ENCODE data around the gene DOCK4. TPM values are rescaled to one million over a fixed set of nuclear protein-coding genes. Genes with fewer than 3 reads are reported as not detected.
A peak's percentile ranks its signal among the peaks of the same experiment; 100 is the strongest.

DOCK4 gene
- total and polyA plus RNA-seq, 5 donors from 2014 or later: 0.44 TPM; not detected in 4

DNA sequence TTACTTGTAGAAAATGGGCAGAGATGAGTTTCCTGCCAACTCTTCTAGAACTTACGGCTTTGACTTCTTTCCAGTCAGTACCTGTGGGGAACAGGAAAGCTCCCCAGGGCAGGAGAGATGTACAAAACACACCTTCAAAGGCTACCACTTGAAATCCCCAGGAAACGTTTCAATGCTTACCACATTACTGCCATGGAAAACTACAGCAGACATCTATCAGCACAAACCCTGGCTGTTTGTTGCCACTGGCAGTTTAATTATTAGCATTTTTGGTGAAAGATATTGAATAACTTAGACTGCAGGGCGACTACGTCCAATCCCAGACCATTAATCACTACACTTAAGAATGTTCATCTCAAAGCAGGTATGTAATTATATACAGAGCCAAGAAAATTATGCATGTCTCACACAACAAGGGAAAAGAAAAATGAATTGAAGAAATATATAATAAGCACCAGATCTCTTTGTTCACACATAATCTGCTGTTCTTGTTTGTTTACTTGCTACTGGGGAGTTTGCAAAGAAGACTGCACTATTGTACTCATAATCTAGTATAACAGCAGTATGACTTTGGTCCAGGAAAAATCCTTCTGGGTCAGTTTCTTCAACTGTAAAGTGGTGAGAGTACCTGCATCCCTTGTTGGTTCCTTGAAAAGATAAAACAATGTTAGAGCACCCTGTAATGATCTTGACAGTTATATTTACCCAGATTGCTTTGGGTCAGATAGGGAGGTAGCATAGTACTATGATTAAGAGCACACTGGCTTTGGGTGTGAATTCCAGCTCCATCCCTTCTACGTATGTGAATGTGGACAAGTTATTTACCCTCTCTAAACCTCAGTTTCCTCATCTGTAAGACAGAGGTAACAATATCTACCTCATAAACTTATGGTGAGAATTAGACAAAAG lies 138.3 kb downstream of the DOCK4 start:
- Histone ChIP-seq H3K27ac (ENCODE audit: insufficient read depth, low read length, poor library complexity, severe bottlenecking) (no peak overlapping the region), H3K4me3 (ENCODE audit: low read depth, low read length) (no peak overlapping the region), H3K4me1 (ENCODE audit: control insufficient read depth, insufficient read depth, low read length, poor library complexity, severe bottlenecking) (no peaks in the 10 kb centered on the region), H3K9me3 (ENCODE audit: control insufficient read depth in 2 of 2, low read length in 2 of 2) (no peaks in the 10 kb centered on the region), H3K27me3 (ENCODE audit: control insufficient read depth, insufficient read depth, low read length) (no peaks in the 10 kb centered on the region), H3K36me3 (ENCODE audit: control insufficient read depth, insufficient read depth, low read length) (no peaks in the 10 kb centered on the region)
- Mint-ChIP-seq H3K4me3 (no peak overlapping the region), H3K36me3 (no peaks in the 10 kb centered on the region), H3K4me1 (no peaks in the 10 kb centered on the region), H3K27me3 (peaks cover under 1% of the 10 kb centered on the region), H3K27ac (no peak overlapping the region), H3K9me3 (peaks cover 0 to 4% (median 0%) of the 10 kb centered on the region in 7 donors)
- DNase-seq (no peak), ATAC-seq (ENCODE audit: low read depth in 2 of 2) (no peak)

- peak overlapping the region in 1 of 3 donors; percentile 39 for H3K27ac Mint-ChIP-seq
- Histone ChIP-seq H3K4me1 (ENCODE audit: control insufficient read depth, insufficient read depth, low read length, poor library complexity, severe bottlenecking) (no peaks in the 10 kb centered on the region), H3K4me3 (ENCODE audit: low read depth, low read length) (no peak overlapping the region), H3K36me3 (ENCODE audit: control insufficient read depth, insufficient read depth, low read length) (no peaks in the 10 kb centered on the region), H3K9me3 (ENCODE audit: control insufficient read depth in 2 of 2, low read length in 2 of 2) (no peaks in the 10 kb centered on the region), H3K27ac (ENCODE audit: insufficient read depth, low read length, poor library complexity, severe bottlenecking) (no peak overlapping the region), H3K27me3 (ENCODE audit: control insufficient read depth, insufficient read depth, low read length) (no peaks in the 10 kb centered on the region)
- H3K4me3 Mint-ChIP-seq: no peak overlapping the region
- no peaks in the 10 kb centered on the region for H3K4me1 Mint-ChIP-seq
- ATAC-seq (ENCODE audit: low read depth in 2 of 2) (no peak), DNase-seq (no peak)
- peaks cover 0 to 4% (median 0%) of the 10 kb centered on the region in 7 donors for H3K9me3 Mint-ChIP-seq
- peaks cover 5% of the 10 kb centered on the region for H3K27me3 Mint-ChIP-seq
- no peaks in the 10 kb centered on the region for H3K36me3 Mint-ChIP-seq
Measured at GRCh38 chr7:112067200-112067599, 139.0 kb downstream of the DOCK4 start.

DNA sequence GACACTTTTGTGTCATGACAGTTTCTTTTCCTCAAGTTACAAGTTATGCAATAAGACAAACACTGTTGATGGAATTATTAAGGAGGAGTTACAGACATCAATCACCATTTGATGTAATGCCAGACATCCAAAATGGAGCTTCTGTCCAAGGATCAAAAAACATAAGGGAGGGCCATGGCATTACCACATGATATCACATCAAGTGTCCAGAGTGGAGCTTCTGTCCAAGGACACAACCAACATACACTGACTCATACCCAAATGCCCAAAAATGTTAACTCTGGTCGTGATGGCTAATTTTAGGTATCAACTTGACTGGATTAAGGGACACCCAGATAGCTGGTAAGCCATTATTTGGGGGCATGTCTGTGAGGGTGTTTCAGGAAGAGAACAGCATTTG lies 140.4 kb downstream of the DOCK4 start:
- Histone ChIP-seq H3K36me3 (ENCODE audit: control insufficient read depth, insufficient read depth, low read length) (no peaks in the 10 kb centered on the region), H3K27me3 (ENCODE audit: control insufficient read depth, insufficient read depth, low read length) (no peaks in the 10 kb centered on the region), H3K4me1 (ENCODE audit: control insufficient read depth, insufficient read depth, low read length, poor library complexity, severe bottlenecking) (no peaks in the 10 kb centered on the region), H3K4me3 (ENCODE audit: low read depth, low read length) (no peak overlapping the region), H3K9me3 (ENCODE audit: control insufficient read depth in 2 of 2, low read length in 2 of 2) (no peaks in the 10 kb centered on the region), H3K27ac (ENCODE audit: insufficient read depth, low read length, poor library complexity, severe bottlenecking) (no peak overlapping the region)
- Mint-ChIP-seq H3K36me3 (no peaks in the 10 kb centered on the region), H3K27me3 (peaks cover 5% of the 10 kb centered on the region), H3K4me1 (no peaks in the 10 kb centered on the region), H3K9me3 (peaks cover 0 to 4% (median 0%) of the 10 kb centered on the region in 7 donors), H3K27ac (no peak overlapping the region), H3K4me3 (no peak overlapping the region)
- DNase-seq: no peak
- no peak for ATAC-seq (ENCODE audit: low read depth in 2 of 2)

GRCh38 chr7:112064627-112065385 lies 141.4 kb downstream of the DOCK4 start:
- Histone ChIP-seq H3K27me3 (ENCODE audit: control insufficient read depth, insufficient read depth, low read length) (no peaks in the 10 kb centered on the region), H3K27ac (ENCODE audit: insufficient read depth, low read length, poor library complexity, severe bottlenecking) (no peak overlapping the region), H3K4me1 (ENCODE audit: control insufficient read depth, insufficient read depth, low read length, poor library complexity, severe bottlenecking) (no peaks in the 10 kb centered on the region), H3K36me3 (ENCODE audit: control insufficient read depth, insufficient read depth, low read length) (no peaks in the 10 kb centered on the region), H3K4me3 (ENCODE audit: low read depth, low read length) (no peak overlapping the region), H3K9me3 (ENCODE audit: control insufficient read depth in 2 of 2, low read length in 2 of 2) (no peaks in the 10 kb centered on the region)
- Mint-ChIP-seq H3K9me3 (peaks cover 0 to 4% (median 0%) of the 10 kb centered on the region in 7 donors), H3K4me1 (no peaks in the 10 kb centered on the region), H3K27ac (no peak overlapping the region), H3K36me3 (no peaks in the 10 kb centered on the region), H3K4me3 (peak overlapping the region in 1 of 4 donors; percentile 45), H3K27me3 (peaks cover 5% of the 10 kb centered on the region)
- DNase-seq (no peak), ATAC-seq (ENCODE audit: low read depth in 2 of 2) (no peak)

- no peak for ATAC-seq (ENCODE audit: low read depth in 2 of 2)
- Histone ChIP-seq H3K9me3 (ENCODE audit: control insufficient read depth in 2 of 2, low read length in 2 of 2) (no peaks in the 10 kb centered on the region), H3K27ac (ENCODE audit: insufficient read depth, low read length, poor library complexity, severe bottlenecking) (no peak overlapping the region), H3K4me1 (ENCODE audit: control insufficient read depth, insufficient read depth, low read length, poor library complexity, severe bottlenecking) (no peaks in the 10 kb centered on the region), H3K36me3 (ENCODE audit: control insufficient read depth, insufficient read depth, low read length) (no peaks in the 10 kb centered on the region), H3K4me3 (ENCODE audit: low read depth, low read length) (no peak overlapping the region), H3K27me3 (ENCODE audit: control insufficient read depth, insufficient read depth, low read length) (no peaks in the 10 kb centered on the region)
- no peak overlapping the region for H3K27ac Mint-ChIP-seq
- H3K36me3 Mint-ChIP-seq: no peaks in the 10 kb centered on the region
- H3K4me1 Mint-ChIP-seq: no peaks in the 10 kb centered on the region
- H3K9me3 Mint-ChIP-seq: peaks cover 0 to 2% (median 0%) of the 10 kb centered on the region in 7 donors
- no peak overlapping the region for H3K4me3 Mint-ChIP-seq
- no peak for DNase-seq
- H3K27me3 Mint-ChIP-seq: peaks cover 5% of the 10 kb centered on the region
Measured at GRCh38 chr7:112063974-112064373, 142.2 kb downstream of the DOCK4 start.

- Histone ChIP-seq H3K27ac (ENCODE audit: insufficient read depth, low read length, poor library complexity, severe bottlenecking) (no peak overlapping the region), H3K36me3 (ENCODE audit: control insufficient read depth, insufficient read depth, low read length) (no peaks in the 10 kb centered on the region), H3K9me3 (ENCODE audit: control insufficient read depth in 2 of 2, low read length in 2 of 2) (no peaks in the 10 kb centered on the region), H3K4me1 (ENCODE audit: control insufficient read depth, insufficient read depth, low read length, poor library complexity, severe bottlenecking) (no peaks in the 10 kb centered on the region), H3K27me3 (ENCODE audit: control insufficient read depth, insufficient read depth, low read length) (no peaks in the 10 kb centered on the region), H3K4me3 (ENCODE audit: low read depth, low read length) (no peak overlapping the region)
- no peak for ATAC-seq (ENCODE audit: low read depth in 2 of 2)
- Mint-ChIP-seq H3K9me3 (no peaks in the 10 kb centered on the region), H3K4me1 (peaks cover 0 to 2% (median 0%) of the 10 kb centered on the region in 4 donors), H3K27me3 (peaks cover 5% of the 10 kb centered on the region), H3K27ac (no peak overlapping the region), H3K36me3 (no peaks in the 10 kb centered on the region), H3K4me3 (no peak overlapping the region)
- no peak for DNase-seq
Measured at GRCh38 chr7:112061051-112061450, 145.1 kb downstream of the DOCK4 start.

DNA sequence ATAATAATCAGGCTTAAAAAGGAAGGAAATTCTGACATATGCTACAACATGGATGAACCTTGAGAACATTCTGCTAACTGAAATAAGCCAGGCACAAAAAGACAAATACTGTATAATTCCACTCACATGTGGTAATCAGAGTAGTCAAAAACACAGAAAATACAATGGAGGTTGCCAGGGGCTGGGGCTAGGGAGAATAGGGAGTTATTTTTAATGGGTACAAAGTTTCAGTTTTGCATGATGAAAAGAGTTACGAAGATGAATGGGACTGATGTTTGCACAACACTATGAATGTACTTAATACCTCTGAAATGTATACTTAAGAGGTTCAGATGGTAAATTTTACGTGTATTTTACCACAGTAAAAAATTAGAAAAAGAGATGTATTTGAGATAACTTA lies 145.6 kb downstream of the DOCK4 start:
- H3K9me3 ChIP-seq (ENCODE audit: control insufficient read depth in 2 of 2, low read length in 2 of 2): no peaks in the 10 kb centered on the region
- ATAC-seq (ENCODE audit: low read depth in 2 of 2): no peak
- peaks cover 5% of the 10 kb centered on the region for H3K27me3 Mint-ChIP-seq
- H3K9me3 Mint-ChIP-seq: no peaks in the 10 kb centered on the region
- no peak overlapping the region for H3K27ac ChIP-seq (ENCODE audit: insufficient read depth, low read length, poor library complexity, severe bottlenecking)
- no peaks in the 10 kb centered on the region for H3K27me3 ChIP-seq (ENCODE audit: control insufficient read depth, insufficient read depth, low read length)
- no peaks in the 10 kb centered on the region for H3K4me1 ChIP-seq (ENCODE audit: control insufficient read depth, insufficient read depth, low read length, poor library complexity, severe bottlenecking)
- H3K4me3 ChIP-seq (ENCODE audit: low read depth, low read length): no peak overlapping the region
- H3K36me3 ChIP-seq (ENCODE audit: control insufficient read depth, insufficient read depth, low read length): no peaks in the 10 kb centered on the region
- no peaks in the 10 kb centered on the region for H3K36me3 Mint-ChIP-seq
- H3K4me3 Mint-ChIP-seq: no peak overlapping the region
- peaks cover 0 to 2% (median 0%) of the 10 kb centered on the region in 4 donors for H3K4me1 Mint-ChIP-seq
- H3K27ac Mint-ChIP-seq: no peak overlapping the region
- DNase-seq: no peak
